KMS-11 (cell line): ENCODE results near the gene CMTR2.

ENCODE experiments used
- H2AFZ ChIP-seq: fragments of 200-600 bp; sonication (generic); 2 replicates; pipeline ENCODE4 v1.6.1; 2016; ENCODE audit warnings: antibody characterized with exemption, mixed run types, low read depth
- H3K27ac ChIP-seq: fragments of 200-600 bp; sonication (generic); 2 replicates; pipeline ENCODE4 v1.6.1; 2016; ENCODE audit warnings: mild to moderate bottlenecking, mixed run types
- H3K27me3 ChIP-seq: fragments of 200-600 bp; sonication (generic); 2 replicates; pipeline ENCODE4 v1.6.1; 2017; ENCODE audit warnings: mild to moderate bottlenecking, low read depth, mixed run types, moderate library complexity; ENCODE audit not compliant: insufficient read depth
- H3K36me3 ChIP-seq: fragments of 200-600 bp; sonication (generic); 2 replicates; pipeline ENCODE4 v1.6.1; 2017; ENCODE audit warnings: mild to moderate bottlenecking, mixed run types; ENCODE audit not compliant: insufficient read depth
- H3K4me1 ChIP-seq: fragments of 200-600 bp; sonication (generic); 2 replicates; pipeline ENCODE4 v1.6.1; 2016; ENCODE audit warnings: mild to moderate bottlenecking, low read depth, mixed run types; ENCODE audit not compliant: poor library complexity, severe bottlenecking
- H3K4me2 ChIP-seq: fragments of 200-600 bp; sonication (generic); 2 replicates; pipeline ENCODE4 v1.7.0; 2016; ENCODE audit warnings: mild to moderate bottlenecking, mixed run types
- H3K4me3 ChIP-seq: fragments of 200-600 bp; sonication (generic); IDR thresholded peaks from 2 replicates; pipeline ENCODE4 v1.6.1; 2017; ENCODE audit warnings: low read depth, low read length, mixed read lengths; ENCODE audit not compliant: insufficient read depth
- H3K79me2 ChIP-seq: fragments of 200-600 bp; sonication (generic); 2 replicates; pipeline ENCODE4 v1.6.1; 2016; ENCODE audit warnings: low read depth, mixed run types; ENCODE audit not compliant: insufficient read depth
- H3K9ac ChIP-seq: fragments of 200-600 bp; sonication (generic); 2 replicates; pipeline ENCODE4 v1.6.1; 2016; ENCODE audit warnings: mild to moderate bottlenecking, mixed run types
- H4K20me1 ChIP-seq: fragments of 200-600 bp; sonication (generic); 2 replicates; pipeline ENCODE4 v1.6.1; 2016; ENCODE audit warnings: mild to moderate bottlenecking, mixed run types; ENCODE audit not compliant: insufficient read depth
- CTCF ChIP-seq: fragments of 200-600 bp; sonication (generic); conservative IDR thresholded peaks from 2 replicates; pipeline ENCODE4 v1.6.1; 2017; ENCODE audit warnings: low read depth, mild to moderate bottlenecking, antibody characterized with exemption, low read length, moderate library complexity, mixed read lengths

CMTR2 gene

GRCh38 chr16:71287911-71288310 lies 1.3 kb downstream of the CMTR2 start:
- H3K4me3 ChIP-seq, result no peak overlapping the region
- peaks cover 13% of the 10 kb centered on the region for H3K4me1 ChIP-seq
- H3K4me2 ChIP-seq, result peak overlapping the region; percentile 74
- no peaks in the 10 kb centered on the region for H3K27me3 ChIP-seq
- peak overlapping the region; percentile 87; the same call in 1 of the 2 replicates for H3K9ac ChIP-seq
- no peak overlapping the region for H3K27ac ChIP-seq
- H3K79me2 ChIP-seq, result peaks cover 17% of the 10 kb centered on the region
- TF ChIP-seq CTCF, result no peak
- H2AFZ ChIP-seq, result no peak overlapping the region
- H4K20me1 ChIP-seq, result no peaks in the 10 kb centered on the region
- H3K36me3 ChIP-seq, result no peaks in the 10 kb centered on the region

DNA sequence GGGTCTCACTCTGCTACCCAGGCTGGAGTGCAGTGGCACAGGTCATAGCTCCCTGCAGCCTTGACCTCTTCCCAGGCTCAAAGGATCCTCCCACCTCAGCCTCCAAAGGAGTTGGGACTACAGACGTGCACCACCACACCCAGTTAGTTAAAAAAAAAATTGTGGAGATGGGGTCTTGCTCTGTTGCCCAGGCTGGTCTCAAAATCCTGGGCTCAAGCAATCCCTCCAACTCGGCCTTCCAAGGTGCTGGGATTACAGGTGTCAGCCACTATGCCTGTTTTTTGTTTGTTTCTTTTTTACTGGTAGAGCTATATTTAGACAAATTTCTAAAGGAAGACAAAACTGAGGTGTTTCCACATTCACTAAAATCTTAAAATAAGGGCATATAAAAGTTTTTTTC lies 1.7 kb downstream of the CMTR2 start:
- H4K20me1 ChIP-seq, result no peaks in the 10 kb centered on the region
- H3K4me2 ChIP-seq, result 0 out of 2 replicates have a peak overlapping the region, but pooled peaks have one; percentile 74
- H3K36me3 ChIP-seq, result no peaks in the 10 kb centered on the region
- peaks cover 17% of the 10 kb centered on the region for H3K79me2 ChIP-seq
- H3K4me3 ChIP-seq, result no peak overlapping the region
- no peak for TF ChIP-seq CTCF
- no peak overlapping the region for H3K27ac ChIP-seq
- H3K9ac ChIP-seq, result no peak overlapping the region
- no peak overlapping the region for H2AFZ ChIP-seq
- no peaks in the 10 kb centered on the region for H3K27me3 ChIP-seq
- H3K4me1 ChIP-seq, result peaks cover 13% of the 10 kb centered on the region

DNA sequence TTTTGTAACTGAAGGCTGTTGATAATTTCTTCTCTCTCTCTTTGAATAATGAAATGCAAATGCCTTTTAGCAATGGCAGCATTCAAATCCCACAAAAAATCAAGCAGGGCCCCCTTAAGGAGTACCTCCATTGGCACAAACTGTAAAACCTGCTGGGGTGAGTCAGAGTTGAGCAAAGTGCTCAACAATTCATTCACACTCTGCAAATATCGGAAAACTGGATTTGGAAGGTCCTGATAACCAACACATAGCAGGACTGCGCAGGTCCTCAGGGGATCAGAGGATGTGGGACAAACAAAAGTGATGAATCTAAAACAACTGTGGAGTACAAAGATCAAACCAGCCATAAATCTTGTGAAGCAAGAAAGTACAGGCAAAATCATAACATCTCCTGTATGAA lies 5.6 kb downstream of the CMTR2 start:
- no peak overlapping the region for H3K9ac ChIP-seq
- no peaks in the 10 kb centered on the region for H4K20me1 ChIP-seq
- peaks cover 10% of the 10 kb centered on the region for H3K4me1 ChIP-seq
- H3K27me3 ChIP-seq, result no peaks in the 10 kb centered on the region
- no peak overlapping the region for H3K4me2 ChIP-seq
- no peak overlapping the region for H2AFZ ChIP-seq
- no peak for TF ChIP-seq CTCF
- no peak overlapping the region for H3K27ac ChIP-seq
- H3K4me3 ChIP-seq, result no peak overlapping the region
- no peaks in the 10 kb centered on the region for H3K36me3 ChIP-seq
- peaks cover 17% of the 10 kb centered on the region for H3K79me2 ChIP-seq

DNA sequence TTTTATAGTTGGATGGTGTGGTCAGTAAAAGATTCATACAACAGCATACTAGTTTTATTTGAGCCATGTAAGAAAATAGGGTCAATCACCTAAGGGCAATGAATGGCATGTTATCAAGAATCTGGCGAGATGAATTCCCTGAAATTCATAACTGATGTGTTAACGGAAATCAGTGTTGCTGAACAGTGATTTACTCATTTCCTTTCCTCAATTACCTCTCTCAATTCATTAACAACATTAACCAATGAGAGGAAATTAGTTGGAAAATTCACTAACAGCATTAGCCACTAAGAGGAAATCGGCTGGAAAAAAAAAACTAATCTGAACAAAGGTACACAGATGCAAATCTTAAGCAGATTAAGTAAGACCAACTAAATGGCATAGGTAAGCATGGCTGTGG lies 6.3 kb downstream of the CMTR2 start:
- H3K4me3 ChIP-seq, result no peak overlapping the region
- H3K4me1 ChIP-seq, result peaks cover 5% of the 10 kb centered on the region
- H3K36me3 ChIP-seq, result no peaks in the 10 kb centered on the region
- H3K27me3 ChIP-seq, result no peaks in the 10 kb centered on the region
- no peak overlapping the region for H3K27ac ChIP-seq
- peaks cover 11% of the 10 kb centered on the region for H3K79me2 ChIP-seq
- no peak overlapping the region for H3K4me2 ChIP-seq
- TF ChIP-seq CTCF, result no peak
- H4K20me1 ChIP-seq, result no peaks in the 10 kb centered on the region
- H3K9ac ChIP-seq, result no peak overlapping the region
- H2AFZ ChIP-seq, result no peak overlapping the region
